ENCODE data around the gene PRPSAP1.

Gene PRPSAP1

GRCh38 chr17:76279742-76280287 lies 73.9 kb downstream of the PRPSAP1 start:
- TF ChIP-seq CTCF (IDR thresholded peaks at IDR 0.05; ENCODE audit: low read depth, low read length, missing control alignments) = no peak
- H3K27me3 ChIP-seq (replicated peaks) = no peaks in the 10 kb centered on the region
- in situ Hi-C loops (cut with HindIII; ENCODE audit: low pct_ligation_motif_present, low sequenced_read_pairs) = no loop called here
- no peak overlapping the region for H3K4me3 ChIP-seq (ENCODE audit: low read depth, low read length)
- DNase-seq = no peak
- H3K27ac ChIP-seq = no peak overlapping the region
- H3K36me3 ChIP-seq (replicated peaks) = no peaks in the 10 kb centered on the region

- Histone ChIP-seq H3K27me3 (replicated peaks) (no peaks in the 10 kb centered on the region), H3K36me3 (replicated peaks) (no peaks in the 10 kb centered on the region)
Measured at GRCh38 chr17:76278952-76279741, 74.6 kb downstream of the PRPSAP1 start.

GRCh38 chr17:76278268-76278908 lies 75.3 kb downstream of the PRPSAP1 start:
- in situ Hi-C loops (cut with HindIII; ENCODE audit: low pct_ligation_motif_present, low sequenced_read_pairs) = no loop called here
- Histone ChIP-seq H3K27ac (no peak overlapping the region), H3K4me3 (ENCODE audit: low read depth, low read length) (no peak overlapping the region), H3K27me3 (replicated peaks) (no peaks in the 10 kb centered on the region), H3K36me3 (replicated peaks) (no peaks in the 10 kb centered on the region)
- TF ChIP-seq CTCF (IDR thresholded peaks at IDR 0.05; ENCODE audit: low read depth, low read length, missing control alignments) = no peak
- DNase-seq = no peak

More at GRCh38 chr17:76278952-76279741, 74.6 kb downstream of the PRPSAP1 start:
- in situ Hi-C loops (cut with HindIII; ENCODE audit: low pct_ligation_motif_present, low sequenced_read_pairs) = no loop called here
- DNase-seq = peak; percentile 69
- H3K27ac ChIP-seq = no peak overlapping the region
- no peak overlapping the region for H3K4me3 ChIP-seq (ENCODE audit: low read depth, low read length)
- peak; percentile 97 for TF ChIP-seq CTCF (IDR thresholded peaks at IDR 0.05; ENCODE audit: low read depth, low read length, missing control alignments)

- H3K27me3 ChIP-seq (replicated peaks) = no peaks in the 10 kb centered on the region
- in situ Hi-C loops (cut with HindIII; ENCODE audit: low pct_ligation_motif_present, low sequenced_read_pairs) = no loop called here
- no peak overlapping the region for H3K27ac ChIP-seq
- no peak for DNase-seq
- H3K36me3 ChIP-seq (replicated peaks) = no peaks in the 10 kb centered on the region
- H3K4me3 ChIP-seq (ENCODE audit: low read depth, low read length) = no peak overlapping the region
- TF ChIP-seq CTCF (IDR thresholded peaks at IDR 0.05; ENCODE audit: low read depth, low read length, missing control alignments) = no peak
Measured at GRCh38 chr17:76277300-76278267, 76.1 kb downstream of the PRPSAP1 start.

GRCh38 chr17:76276461-76277299 lies 77.0 kb downstream of the PRPSAP1 start:
- in situ Hi-C loops (cut with HindIII; ENCODE audit: low pct_ligation_motif_present, low sequenced_read_pairs) = no loop called here
- Histone ChIP-seq H3K27ac (no peak overlapping the region), H3K36me3 (replicated peaks) (no peaks in the 10 kb centered on the region), H3K4me3 (ENCODE audit: low read depth, low read length) (no peak overlapping the region), H3K27me3 (replicated peaks) (no peaks in the 10 kb centered on the region)
- DNase-seq = no peak
- TF ChIP-seq CTCF (IDR thresholded peaks at IDR 0.05; ENCODE audit: low read depth, low read length, missing control alignments) = no peak
